GM23248 (cell line): Measurements from ENCODE around the gene PDGFRB. TPM values are rescaled to one million over a fixed set of nuclear protein-coding genes. Genes with fewer than 3 reads are reported as not detected.

ENCODE experiments used
- DNase-seq: peaks from one replicate; pipeline ENCODE4 v3.0.0-alpha.2; 2015
- H2AFZ ChIP-seq: fragments of 200-600 bp; sonication (generic); 2 replicates; pipeline ENCODE4 v1.6.1; 2016; ENCODE audit warnings: antibody characterized with exemption
- H3F3A ChIP-seq: fragments of 200-600 bp; sonication (generic); 2 replicates; pipeline ENCODE4 v1.6.1; 2016; ENCODE audit warnings: mild to moderate bottlenecking, antibody characterized with exemption, mixed run types; ENCODE audit not compliant: insufficient read depth
- H3K27ac ChIP-seq: fragments of 200-600 bp; sonication (generic); 2 replicates; pipeline ENCODE4 v1.5.1; 2016; ENCODE audit warnings: mild to moderate bottlenecking
- H3K27me3 ChIP-seq: fragments of 200-600 bp; sonication (generic); replicated peaks from 2 replicates; pipeline ENCODE4 v1.6.1; 2016; ENCODE audit warnings: mild to moderate bottlenecking; ENCODE audit not compliant: insufficient read depth
- H3K36me3 ChIP-seq: fragments of 200-600 bp; sonication (generic); 2 replicates; pipeline ENCODE4 v1.6.1; 2016; ENCODE audit warnings: low read depth, mild to moderate bottlenecking
- H3K4me1 ChIP-seq: fragments of 200-600 bp; sonication (generic); 2 replicates; pipeline ENCODE4 v1.6.1; 2016; ENCODE audit warnings: mild to moderate bottlenecking; ENCODE audit not compliant: insufficient read depth
- H3K4me2 ChIP-seq: fragments of 200-600 bp; sonication (generic); one replicate; pipeline ENCODE4 v1.6.1; 2016; ENCODE audit warnings: mild to moderate bottlenecking; ENCODE audit not compliant: unreplicated experiment
- H3K4me3 ChIP-seq: fragments of 200-600 bp; sonication (generic); 2 replicates; pipeline ENCODE4 v1.5.1; 2016; ENCODE audit warnings: mild to moderate bottlenecking
- H3K79me2 ChIP-seq: fragments of 200-600 bp; sonication (generic); 2 replicates; pipeline ENCODE4 v1.6.1; 2016; ENCODE audit warnings: mild to moderate bottlenecking; ENCODE audit not compliant: insufficient read depth
- H3K9ac ChIP-seq: fragments of 200-600 bp; sonication (generic); 2 replicates; pipeline ENCODE4 v1.6.1; 2016; ENCODE audit warnings: mild to moderate bottlenecking
- H3K9me2 ChIP-seq: fragments of 200-600 bp; sonication (generic); 2 replicates; pipeline ENCODE4 v1.6.1; 2016; ENCODE audit warnings: mixed run types, mild to moderate bottlenecking, moderate library complexity; ENCODE audit not compliant: insufficient read depth
- H3K9me3 ChIP-seq: fragments of 200-600 bp; sonication (generic); one replicate; pipeline ENCODE4 v1.6.1; 2017; ENCODE audit warnings: low read depth
- H4K20me1 ChIP-seq: fragments of 200-600 bp; sonication (generic); 2 replicates; pipeline ENCODE4 v1.6.0; 2016; ENCODE audit not compliant: insufficient read depth
- EZH2 ChIP-seq: fragments of 200-600 bp; sonication (generic); IDR thresholded peaks from 2 replicates; pipeline ENCODE4 v1.6.1; 2018; ENCODE audit warnings: antibody characterized with exemption, mild to moderate bottlenecking; ENCODE audit not compliant: insufficient read depth, poor library complexity, severe bottlenecking
- EZH2phosphoT487 ChIP-seq: fragments of 200-600 bp; sonication (generic); IDR thresholded peaks from 2 replicates; pipeline ENCODE4 v1.6.1; 2018; ENCODE audit warnings: antibody characterized with exemption, moderate library complexity, mild to moderate bottlenecking, low read depth; ENCODE audit not compliant: insufficient read depth
- WGBS, 2 experiments: methylation state at CpG; one replicate each; pipeline ENCODE4 v1.1.6; 2015 to 2017; ENCODE audit warnings: low lambda C conversion rate in 2 of 2, low coverage in 1 of 2; ENCODE audit errors: missing lambda C conversion rate in 2 of 2; 5-methylcytosine and 5-hydroxymethylcytosine counted together
- in situ Hi-C: fragments of 300-500 bp; cut with MboI; formaldehyde crosslinking; loops from 2 replicates; pipeline ENCODE4 v1.15.0; 2020
- polyA plus RNA-seq: library from polyadenylated mRNA; unstranded; fragments of >200 nt; fragmentation: Nextera tagmentation; extraction: Ambion mirVana; gene quantifications from 2 replicates; pipeline ENCODE4 v1.2.1, GENCODE V29; 2016
- total RNA-seq: library from RNA; depleted of rRNA; stranded (reverse); fragments of >200 nt; shearing (Covaris generic); gene quantifications from 2 replicates; pipeline ENCODE4 v1.2.3, GENCODE V29; 2014

PDGFRB gene
- total and polyA plus RNA-seq, 2 experiments from 2014 or later, result 155 to 205 TPM

- Histone ChIP-seq H3K9me3 (no peaks in the 10 kb centered on the region), H3K4me3 (no peak overlapping the region), H3K36me3 (no peaks in the 10 kb centered on the region), H3K79me2 (no peaks in the 10 kb centered on the region), H2AFZ (no peak overlapping the region), H3K27ac (no peak overlapping the region), H3K4me2 (no peak overlapping the region), H3K9me2 (no peaks in the 10 kb centered on the region), H4K20me1 (no peaks in the 10 kb centered on the region), H3K27me3 (peaks cover 39% of the 10 kb centered on the region), H3F3A (no peaks in the 10 kb centered on the region), H3K4me1 (no peaks in the 10 kb centered on the region), H3K9ac (no peak overlapping the region)
- in situ Hi-C loops, result no loop called here
- 70 to 71% methylated on average over 3 of the region's 3 CpGs for WGBS, 2 experiments
- DNase-seq, result no peak
- TF ChIP-seq EZH2phosphoT487 (no peak), EZH2 (peak; percentile 9)
Observed at GRCh38 chr5:150189326-150189725, 33.7 kb upstream of the PDGFRB start.

- no peaks in the 10 kb centered on the region for H3K36me3 ChIP-seq
- no peaks in the 10 kb centered on the region for H3K9me2 ChIP-seq
- no peaks in the 10 kb centered on the region for H3K4me1 ChIP-seq
- WGBS, 2 experiments, result 29 to 45% methylated on average over 3 of the region's 3 CpGs
- no peaks in the 10 kb centered on the region for H3K9me3 ChIP-seq
- TF ChIP-seq EZH2phosphoT487, result no peak
- TF ChIP-seq EZH2, result no peak
- H3F3A ChIP-seq, result no peaks in the 10 kb centered on the region
- no peaks in the 10 kb centered on the region for H3K79me2 ChIP-seq
- H2AFZ ChIP-seq, result no peak overlapping the region
- no peak for DNase-seq
- H3K9ac ChIP-seq, result no peak overlapping the region
- H4K20me1 ChIP-seq, result no peaks in the 10 kb centered on the region
- no peak overlapping the region for H3K4me2 ChIP-seq
- H3K4me3 ChIP-seq, result no peak overlapping the region
- H3K27me3 ChIP-seq, result peaks cover 39% of the 10 kb centered on the region
- no peak overlapping the region for H3K27ac ChIP-seq
- in situ Hi-C loops, result no loop called here
Observed at GRCh38 chr5:150188146-150188842, 32.6 kb upstream of the PDGFRB start.

DNA sequence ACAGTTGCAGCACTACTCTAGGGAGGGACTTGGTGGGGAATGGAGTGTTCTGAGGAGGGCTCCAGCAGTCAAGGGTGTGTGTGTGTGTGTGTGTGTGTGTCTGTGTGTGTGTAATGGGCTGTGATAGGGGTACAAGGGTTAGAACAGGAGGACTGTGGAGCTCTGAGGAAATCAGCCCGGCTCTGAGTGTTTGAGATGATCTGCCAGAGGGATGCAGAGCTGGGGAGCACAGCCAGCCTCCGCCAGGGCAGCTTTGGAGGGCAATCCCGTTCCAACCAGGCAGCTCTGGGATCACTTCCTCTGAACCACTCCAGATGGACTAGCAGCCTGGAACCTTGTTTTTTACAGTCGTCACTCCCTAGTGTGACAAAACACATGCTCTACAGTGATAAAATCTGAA, 31.3 kb upstream of the PDGFRB start:
- no peaks in the 10 kb centered on the region for H3K79me2 ChIP-seq
- H4K20me1 ChIP-seq, result no peaks in the 10 kb centered on the region
- peaks cover 35% of the 10 kb centered on the region for H3K27me3 ChIP-seq
- no peak overlapping the region for H2AFZ ChIP-seq
- no peak for DNase-seq
- H3K36me3 ChIP-seq, result no peaks in the 10 kb centered on the region
- H3K9me3 ChIP-seq, result no peaks in the 10 kb centered on the region
- H3K4me2 ChIP-seq, result no peak overlapping the region
- no peak overlapping the region for H3K4me3 ChIP-seq
- H3K9ac ChIP-seq, result no peak overlapping the region
- H3F3A ChIP-seq, result no peaks in the 10 kb centered on the region
- no peak overlapping the region for H3K27ac ChIP-seq
- in situ Hi-C loops, result no loop called here
- no peaks in the 10 kb centered on the region for H3K4me1 ChIP-seq
- WGBS, 2 experiments, result 16 to 21% methylated on average over 4 of the region's 4 CpGs
- TF ChIP-seq EZH2 (no peak), EZH2phosphoT487 (no peak)
- no peaks in the 10 kb centered on the region for H3K9me2 ChIP-seq

GRCh38 chr5:150186137-150186536, 30.5 kb upstream of the PDGFRB start:
- Histone ChIP-seq H3K9me2 (no peaks in the 10 kb centered on the region), H3K9me3 (no peaks in the 10 kb centered on the region), H3K9ac (no peak overlapping the region), H3K4me1 (no peaks in the 10 kb centered on the region), H3F3A (no peaks in the 10 kb centered on the region), H3K4me3 (no peak overlapping the region), H3K36me3 (no peaks in the 10 kb centered on the region), H2AFZ (no peak overlapping the region), H3K79me2 (no peaks in the 10 kb centered on the region), H3K27me3 (peaks cover 30% of the 10 kb centered on the region), H3K27ac (no peak overlapping the region), H3K4me2 (no peak overlapping the region), H4K20me1 (no peaks in the 10 kb centered on the region)
- 85 to 87% methylated on average over 8 of the region's 8 CpGs for WGBS, 2 experiments
- in situ Hi-C loops, result no loop called here
- TF ChIP-seq EZH2phosphoT487, result no peak
- TF ChIP-seq EZH2, result no peak
- DNase-seq, result no peak
